Measurements from ENCODE around the gene HIVEP3.
A peak's percentile ranks its signal among the peaks of the same experiment; 100 is the strongest.

HIVEP3 gene

DNA sequence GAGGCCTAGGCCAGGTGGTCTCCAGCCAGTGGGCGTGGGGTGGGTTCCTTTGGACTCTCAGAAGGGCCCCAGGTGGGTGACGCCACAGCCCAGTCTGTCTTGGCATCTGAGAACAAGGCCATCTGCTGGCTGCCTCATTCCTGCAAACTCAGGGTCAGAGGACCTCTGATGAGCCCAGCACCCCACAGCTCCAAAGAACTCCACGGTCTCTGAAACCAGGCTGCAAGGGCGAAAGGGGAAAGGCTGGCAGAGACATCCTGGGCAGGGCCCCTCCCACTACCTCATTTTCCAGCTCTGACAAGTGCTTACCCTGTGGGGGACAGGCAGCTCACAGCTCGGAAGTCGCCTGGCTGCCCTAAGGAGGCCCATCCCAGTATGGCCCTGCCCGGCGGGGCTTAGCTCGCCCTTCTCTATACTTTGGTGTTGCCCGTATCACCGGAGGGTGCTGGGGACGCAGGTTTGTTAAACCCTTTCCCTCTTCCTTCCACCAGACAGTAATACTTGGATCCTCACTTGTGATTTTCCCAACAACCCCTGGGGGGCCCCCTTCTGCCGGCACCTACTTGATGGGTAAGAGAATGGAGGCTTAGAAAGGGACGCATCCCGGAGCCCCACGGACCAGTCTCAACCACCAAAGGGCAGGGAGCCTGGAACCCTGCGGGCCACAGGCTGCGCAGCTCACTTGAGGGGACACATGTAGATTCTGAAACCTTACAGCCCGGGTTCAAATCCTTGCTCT lies 423.3 kb downstream of the HIVEP3 start:
- peak; percentile 45 for DNase-seq (ENCODE audit: low spot score)

DNA sequence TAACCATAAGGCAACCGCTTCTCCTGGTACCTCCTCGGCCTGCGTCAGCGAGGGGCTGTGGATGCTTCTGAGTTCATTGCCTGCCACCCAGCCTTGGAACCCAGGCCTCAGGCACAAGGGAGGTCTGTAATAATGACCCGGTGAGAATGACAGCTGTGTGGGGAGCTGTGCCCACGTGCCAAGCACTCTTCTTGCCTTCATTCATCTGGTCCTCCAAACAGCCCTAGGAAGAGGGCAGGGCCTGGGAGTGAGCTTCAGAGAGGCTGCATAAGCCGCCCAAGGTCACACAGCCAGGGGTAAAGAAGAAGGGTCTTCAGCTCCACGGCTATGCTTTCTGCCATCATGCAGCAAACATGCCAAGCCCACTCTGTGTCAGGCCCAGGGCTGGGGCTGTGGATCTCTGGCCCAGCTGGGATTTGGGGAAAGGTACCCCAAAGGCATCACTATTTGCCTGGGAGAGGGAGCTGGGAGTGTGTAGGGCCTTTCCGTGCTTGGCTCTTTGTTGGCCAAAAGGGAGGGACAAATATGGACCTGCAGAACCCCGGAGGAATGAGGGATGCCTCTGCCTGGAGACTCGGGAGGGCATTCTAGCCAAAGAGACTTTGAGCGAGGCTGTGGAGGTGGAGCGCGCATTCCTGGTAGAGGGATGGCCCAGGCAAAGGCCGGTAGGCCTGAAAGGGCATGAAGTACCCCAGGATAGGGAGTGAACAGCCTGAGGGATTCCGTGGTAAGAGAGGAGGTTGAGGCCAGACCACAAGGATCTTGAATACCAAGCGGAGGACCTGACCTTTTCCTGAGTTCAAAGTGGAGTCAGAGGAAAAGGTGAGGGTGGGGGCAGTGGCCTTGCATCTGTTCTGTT lies 424.1 kb downstream of the HIVEP3 start:
- no peak for DNase-seq (ENCODE audit: low spot score)

DNA sequence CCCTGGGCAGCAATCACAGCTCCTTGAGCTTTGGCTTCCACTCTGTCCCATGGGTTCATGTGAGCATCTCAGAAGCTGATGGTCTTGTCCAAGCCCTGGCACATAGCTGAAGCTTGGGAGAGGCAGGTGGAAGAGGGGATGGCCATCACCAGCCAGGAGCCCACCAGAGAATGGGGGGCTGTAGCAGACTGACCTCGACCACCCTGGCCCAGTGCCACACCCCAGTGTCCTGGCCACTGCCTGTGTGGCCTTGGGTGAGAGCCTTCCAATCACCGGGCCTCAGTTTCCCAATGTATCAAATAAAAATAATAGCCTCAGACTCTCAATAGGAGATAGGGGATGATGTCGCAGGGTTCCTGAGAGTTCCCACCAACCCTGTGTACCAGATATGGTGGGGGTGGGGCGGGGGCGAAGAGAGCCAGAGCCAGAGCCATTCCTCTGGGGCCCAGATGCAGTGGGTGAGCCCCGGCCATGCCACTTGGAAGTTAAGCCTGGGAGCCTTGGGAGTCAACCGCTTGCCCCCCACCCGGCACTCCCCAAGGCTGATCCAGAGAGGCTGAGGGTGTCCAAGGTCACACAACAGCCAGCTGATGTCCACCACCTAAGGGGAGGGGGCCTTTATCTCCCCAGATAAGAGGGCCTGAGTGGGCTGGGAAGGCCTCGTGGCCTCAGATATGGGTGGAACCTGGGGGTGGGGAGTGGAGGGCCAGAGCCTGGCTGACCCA lies 424.9 kb downstream of the HIVEP3 start:
- DNase-seq (ENCODE audit: low spot score): no peak

DNA sequence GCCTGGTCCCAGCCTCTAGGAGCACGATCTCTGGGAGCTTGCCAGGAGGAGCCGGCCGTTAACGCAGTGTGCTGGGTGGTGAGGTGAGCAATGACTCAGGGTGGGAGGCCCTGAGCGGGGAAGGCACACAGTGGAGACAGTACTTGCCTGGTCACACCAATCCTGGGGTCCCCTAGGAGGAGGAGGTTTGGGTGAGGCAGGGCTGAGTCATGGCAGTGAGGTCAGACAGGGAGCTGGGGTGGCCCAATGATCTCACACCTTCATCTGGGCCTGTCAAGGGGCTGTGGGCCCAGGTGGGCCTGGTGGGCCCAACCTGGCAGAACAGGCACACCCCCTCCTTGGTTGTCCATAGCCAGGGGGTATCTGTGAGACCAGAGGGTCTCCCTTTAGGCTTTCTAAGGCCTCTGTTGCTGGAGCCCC lies 425.6 kb downstream of the HIVEP3 start:
- DNase-seq (ENCODE audit: low spot score): peak; percentile 98

DNA sequence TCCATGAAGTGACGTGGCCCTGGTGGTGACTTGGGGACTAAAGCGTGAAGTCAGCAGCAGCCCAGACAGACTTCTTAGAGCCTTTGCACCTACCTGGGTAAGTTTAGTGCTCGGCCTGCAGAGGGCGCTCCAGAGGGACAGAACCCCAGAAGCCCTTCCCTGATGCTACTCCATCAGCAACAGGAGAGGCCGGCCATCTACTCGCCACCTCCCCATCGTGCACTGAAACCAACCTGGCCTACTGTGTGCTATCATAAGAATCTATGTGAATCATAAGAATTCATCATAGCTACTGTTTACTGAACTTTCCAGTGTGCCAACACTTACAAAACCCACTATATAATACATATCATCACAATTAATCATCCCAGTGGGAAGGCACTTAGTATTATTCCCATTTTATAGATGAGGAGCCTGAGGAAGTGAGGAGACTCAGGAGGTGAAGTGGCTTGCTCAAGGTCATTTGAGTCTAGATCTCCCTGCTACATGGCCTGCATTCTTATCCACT lies 426.3 kb downstream of the HIVEP3 start:
- peak; percentile 47 for DNase-seq (ENCODE audit: low spot score)

DNA sequence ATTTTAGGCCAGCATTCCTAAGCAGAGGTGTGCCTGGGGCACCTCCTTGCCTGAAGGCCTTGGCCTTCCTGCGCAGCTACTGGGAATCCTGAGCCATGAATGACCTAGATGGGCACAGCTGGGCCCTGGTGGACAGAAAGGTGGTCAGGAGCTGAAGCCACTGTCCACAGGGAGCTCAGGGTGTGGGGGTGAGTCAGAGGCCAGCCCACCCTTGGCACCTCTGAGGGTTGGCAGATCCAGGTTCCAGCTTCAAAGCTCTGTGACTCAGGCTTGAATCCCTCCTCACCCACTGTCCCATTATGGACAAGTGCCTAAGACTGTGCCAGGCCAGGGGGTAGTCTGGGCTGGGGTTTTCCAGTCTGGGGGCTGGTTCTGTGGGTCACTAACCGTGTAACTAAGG lies 427.8 kb downstream of the HIVEP3 start:
- peak; percentile 79 for DNase-seq (ENCODE audit: low spot score)

DNA sequence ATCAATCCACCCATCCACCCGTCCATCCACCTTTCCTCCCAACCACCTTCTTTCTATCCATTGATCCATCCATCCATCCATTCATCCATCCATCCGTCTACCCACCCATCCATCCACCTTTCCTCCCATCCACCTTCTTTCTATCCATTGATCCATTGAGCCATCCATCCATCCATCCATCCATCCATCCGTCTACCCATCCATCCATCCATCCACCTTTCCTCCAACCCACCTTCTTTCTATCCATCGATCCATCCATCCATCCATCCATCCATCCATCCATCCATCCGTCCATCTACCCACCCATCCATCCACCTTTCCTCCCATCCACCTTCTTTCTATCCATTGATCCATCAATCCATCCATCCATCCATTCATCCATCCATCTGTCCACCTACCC lies 429.2 kb downstream of the HIVEP3 start:
- no peak for DNase-seq (ENCODE audit: low spot score)

DNA sequence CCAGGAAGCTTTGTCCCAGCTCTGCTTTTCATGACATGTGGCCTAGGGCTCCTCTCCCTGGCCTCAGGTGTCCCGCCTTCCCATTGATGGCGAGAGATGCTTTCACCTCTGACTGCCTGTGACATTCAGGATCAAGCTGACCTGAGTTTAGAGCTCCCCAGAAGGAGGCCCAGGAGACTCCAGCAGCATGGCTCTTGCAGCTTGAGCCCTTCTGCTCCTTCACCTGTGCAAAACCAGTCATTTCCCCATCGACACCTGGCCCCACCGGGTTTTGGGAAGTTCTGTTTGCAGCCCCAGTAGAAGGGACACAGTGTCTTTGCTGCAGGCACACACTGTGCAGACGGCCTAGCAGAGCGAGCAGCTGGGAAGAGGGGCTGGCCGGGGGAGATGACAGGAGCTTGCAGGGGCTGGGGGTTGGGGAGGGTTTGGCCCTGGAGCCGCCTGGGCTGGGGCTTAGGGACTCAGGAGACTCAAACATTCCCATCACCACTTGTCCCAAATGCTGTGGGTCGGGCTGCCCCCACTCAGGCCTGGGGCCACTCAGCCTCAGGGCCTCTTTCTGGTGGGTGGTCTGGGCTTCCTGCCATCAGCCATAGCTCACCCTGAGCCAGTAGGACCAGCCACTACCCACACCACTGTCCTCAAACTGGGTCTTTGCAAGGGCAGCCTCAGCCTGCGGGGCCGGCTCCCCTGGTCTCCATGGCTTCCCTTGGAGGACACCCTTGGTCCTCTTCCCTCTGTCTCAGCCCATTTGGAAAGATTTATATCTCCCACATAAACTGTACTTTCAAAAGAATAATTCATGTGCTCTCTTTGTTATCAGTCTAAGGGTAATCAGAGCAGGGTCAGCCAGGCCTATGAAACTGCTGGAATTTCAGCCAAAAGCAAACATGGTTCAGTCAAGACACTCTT lies 430.4 kb downstream of the HIVEP3 start:
- no peak for DNase-seq (ENCODE audit: low spot score)

DNA sequence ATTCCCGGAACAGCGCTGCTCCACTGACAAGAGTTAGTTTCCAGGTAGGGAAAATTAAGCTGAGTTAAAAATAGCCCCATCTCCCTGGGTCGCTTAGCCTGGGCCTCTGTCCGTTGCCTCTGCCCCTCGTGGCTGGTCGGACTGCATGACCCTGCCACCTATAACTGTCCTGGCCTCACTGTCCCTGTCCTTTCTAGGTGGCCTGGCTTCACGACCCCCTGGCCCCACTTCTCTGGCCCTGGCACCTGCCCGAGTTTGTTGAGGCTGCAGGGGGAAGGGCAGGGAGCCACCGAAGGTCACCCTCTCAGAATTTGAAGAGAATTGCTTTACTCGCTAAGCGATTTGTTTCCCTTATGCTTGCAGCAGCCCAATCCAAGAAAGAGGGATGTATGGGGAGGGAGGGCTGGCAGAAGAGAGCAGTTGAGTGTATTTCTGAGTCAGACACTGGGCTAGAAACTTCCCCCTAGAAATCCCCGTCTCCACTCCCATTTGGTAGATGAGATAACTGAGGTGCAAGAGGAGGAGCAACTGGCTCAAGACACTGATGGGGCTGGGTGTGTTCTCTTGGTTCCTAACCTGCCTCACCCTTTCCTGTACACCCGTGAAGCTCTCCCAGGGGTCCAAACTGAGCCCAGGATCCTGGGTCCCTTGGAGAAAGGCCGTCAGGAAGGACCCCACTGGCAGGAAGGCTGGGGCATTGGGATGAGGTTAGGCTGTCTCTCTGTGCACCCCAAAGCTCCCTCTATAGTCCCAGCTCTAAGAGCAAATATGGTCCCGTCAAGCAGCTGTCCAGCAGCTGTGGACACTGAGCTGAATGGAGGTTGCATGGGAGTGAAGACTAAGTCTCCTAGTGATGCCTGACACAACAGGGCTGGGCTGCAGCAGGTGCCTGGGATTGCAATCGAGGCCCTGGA lies 431.3 kb downstream of the HIVEP3 start:
- peak; percentile 79 for DNase-seq (ENCODE audit: low spot score)

DNA sequence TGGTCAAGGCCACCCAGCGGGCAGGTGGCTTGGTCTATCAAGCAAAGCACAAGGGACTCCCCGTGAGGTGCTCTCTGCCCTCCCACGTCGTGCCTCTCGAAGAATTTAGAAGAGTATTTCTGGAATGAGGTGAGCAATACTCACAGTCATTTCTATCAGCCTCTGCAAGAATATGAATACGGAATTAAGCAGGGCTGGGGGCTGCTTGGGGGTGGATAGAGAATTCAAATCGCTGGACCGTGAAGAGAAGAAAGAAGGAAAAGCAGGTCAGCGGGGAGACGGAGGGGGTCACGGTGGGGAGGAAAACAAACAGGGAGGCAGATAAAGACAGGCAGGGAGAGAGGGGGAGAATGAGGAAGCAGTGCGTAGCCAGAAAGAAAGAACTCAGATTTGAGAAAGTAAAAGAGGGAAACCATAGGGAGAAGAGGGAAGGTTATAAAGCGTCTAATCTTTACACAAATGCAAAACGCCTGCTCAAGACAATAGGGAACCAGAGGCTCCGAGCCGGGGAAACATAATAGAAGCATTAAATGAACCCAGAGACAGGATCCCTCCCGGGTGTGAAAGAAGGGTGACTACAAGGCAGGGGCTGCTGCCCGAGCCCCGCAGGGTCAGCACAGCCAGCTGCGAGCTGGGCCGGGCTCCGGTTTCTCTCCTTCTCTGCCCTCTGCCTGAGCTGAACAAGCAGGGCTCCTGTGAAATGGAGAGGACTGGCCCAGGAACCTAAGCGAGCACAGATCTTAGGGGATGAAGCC lies 432.2 kb downstream of the HIVEP3 start:
- peak; percentile 99 for DNase-seq (ENCODE audit: low spot score)

DNA sequence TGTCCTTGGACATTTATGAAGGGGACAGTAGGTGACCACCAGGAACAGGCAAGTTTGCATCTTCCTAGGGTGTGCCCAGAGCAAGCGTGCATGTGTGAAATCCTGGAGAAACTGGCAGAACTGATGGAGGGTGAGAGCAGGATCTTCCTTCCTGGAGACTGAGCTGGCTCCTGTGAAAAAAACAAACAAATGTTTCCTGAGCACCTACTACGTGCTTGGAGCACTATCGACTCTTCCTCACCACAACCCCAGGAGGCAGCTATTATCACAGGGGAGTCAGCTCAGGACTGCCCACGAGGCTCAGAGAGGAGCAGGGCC lies 432.7 kb downstream of the HIVEP3 start:
- DNase-seq (ENCODE audit: low spot score): no peak

DNA sequence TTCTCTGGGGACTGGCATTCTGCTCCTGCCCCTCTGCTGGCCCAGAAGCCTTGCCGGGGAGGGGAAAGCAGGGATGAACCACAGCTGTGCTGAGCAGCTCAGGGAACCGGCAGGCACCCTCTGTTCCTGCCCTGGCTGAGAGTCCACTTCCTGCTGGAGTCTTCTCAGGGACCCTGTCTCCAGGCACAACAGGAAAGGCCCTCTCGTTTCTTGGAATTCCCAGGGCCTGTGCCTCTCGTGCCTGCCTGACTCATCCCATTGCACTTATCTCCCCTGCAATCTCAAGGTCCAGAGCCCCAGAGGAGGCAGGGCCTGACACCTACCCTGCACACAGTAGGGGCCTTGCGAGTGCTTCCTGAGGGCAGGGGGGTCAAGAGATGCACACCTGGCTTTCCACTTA lies 433.1 kb downstream of the HIVEP3 start:
- peak; percentile 94 for DNase-seq (ENCODE audit: low spot score)

DNA sequence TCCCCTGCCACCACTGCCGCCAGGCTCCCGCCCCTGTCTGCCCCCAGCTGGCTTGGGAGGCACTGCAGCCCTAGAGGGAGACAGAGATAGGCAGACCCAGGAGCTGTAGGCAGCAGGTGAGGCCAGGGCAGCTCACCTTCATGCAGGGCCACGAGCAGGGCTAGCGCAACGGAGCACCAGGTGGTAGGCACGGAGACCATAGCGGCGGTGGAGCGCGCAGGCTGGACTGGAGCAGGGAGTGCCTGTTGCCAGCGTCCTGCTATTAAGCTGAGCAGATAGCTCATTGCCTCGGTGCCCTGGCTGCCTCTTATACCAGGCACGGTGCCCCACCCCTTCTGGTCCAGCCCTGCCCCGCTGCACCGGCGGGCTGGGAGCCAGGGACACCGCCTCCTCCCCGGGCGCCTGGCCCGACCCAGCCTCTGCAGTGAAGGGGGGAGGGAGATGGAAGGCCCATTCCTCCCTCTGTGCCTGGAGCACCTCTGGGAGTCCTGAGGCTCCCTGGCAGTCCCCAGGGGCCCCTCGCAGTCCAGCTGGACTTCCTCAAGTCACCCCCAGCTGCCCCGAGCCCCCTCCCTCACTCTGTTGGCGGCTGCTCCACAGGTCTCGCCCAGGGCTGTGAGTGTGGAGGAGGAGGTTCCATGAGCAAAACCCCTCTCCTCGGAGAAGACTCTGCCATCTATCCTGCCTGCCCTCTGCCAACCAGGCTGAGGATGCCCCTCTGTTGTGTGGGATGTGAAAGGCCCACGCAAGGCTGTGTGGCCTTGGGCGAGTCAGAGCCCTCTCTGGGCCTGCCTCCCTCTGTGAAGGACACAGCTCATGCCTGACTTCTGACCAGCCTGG lies 434.1 kb downstream of the HIVEP3 start, which contains the start of gene EDN2:
EDN2 (minus strand) TSS at position 282 of the 840 bp plus-strand sequence; CDS start at position 200, 82 bp downstream.
- DNase-seq (ENCODE audit: low spot score): peak; percentile 86

DNA sequence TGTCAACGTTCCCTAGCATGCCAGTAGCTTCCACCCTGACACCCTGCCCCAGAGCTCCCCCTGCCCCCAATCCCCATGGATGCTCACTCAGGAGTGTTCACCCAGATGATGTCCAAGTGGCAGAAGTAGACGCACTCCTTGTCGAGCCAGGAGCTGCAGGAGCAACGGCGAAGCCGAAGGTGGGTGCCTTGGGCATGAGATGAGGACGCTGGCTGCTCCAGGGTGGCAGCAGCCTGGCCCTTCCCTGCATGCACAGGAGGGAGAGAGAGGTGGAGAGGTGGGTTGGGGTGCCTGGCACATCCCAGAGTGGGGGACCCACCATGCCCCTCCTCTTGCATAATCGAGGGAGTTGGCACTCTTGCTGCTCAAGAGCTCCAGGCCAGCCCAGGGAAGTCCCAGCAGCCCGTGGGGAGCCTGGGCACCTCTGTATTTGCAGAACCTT lies 434.7 kb downstream of the HIVEP3 start:
- DNase-seq (ENCODE audit: low spot score): no peak

DNA sequence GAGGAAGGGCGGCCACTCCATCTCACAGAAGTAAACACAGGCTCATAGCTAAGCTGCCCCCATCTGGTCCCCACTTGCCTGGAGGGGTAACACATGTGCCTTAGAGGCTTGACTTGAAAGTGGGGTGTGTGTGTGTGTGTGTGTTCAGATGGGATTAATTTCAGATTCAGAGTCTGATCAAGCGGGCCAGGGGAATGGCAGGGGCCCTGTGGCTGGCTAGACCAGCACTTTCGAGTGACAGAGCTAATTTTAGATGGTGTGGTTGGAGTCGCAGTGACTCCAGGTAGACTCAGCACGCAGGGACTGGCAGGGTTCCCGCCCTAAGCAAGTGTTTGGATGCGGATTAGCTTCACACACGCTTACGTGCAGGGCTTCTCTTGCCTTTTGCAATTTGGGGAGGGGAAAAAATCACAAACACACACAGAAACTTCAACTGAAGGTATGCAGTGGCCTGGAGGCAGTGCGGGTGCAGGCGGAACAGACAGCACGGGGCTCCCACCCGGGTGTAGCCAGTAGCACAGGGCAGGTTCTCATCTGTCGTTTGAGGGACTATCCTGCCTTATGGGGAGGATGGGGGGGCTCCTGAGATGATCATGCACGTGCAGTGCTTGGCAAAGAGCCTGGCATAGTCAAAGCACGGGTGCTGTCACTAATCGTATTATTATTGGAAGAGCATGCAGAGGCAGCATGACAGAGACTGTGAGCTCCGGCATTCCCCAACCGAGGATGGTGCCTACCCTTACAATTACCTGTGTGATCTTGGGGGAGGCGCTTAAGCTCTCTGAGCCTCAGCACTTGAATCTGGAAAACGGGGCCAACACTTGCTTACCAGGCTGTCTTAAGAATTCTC lies 435.5 kb downstream of the HIVEP3 start:
- no peak for DNase-seq (ENCODE audit: low spot score)

DNA sequence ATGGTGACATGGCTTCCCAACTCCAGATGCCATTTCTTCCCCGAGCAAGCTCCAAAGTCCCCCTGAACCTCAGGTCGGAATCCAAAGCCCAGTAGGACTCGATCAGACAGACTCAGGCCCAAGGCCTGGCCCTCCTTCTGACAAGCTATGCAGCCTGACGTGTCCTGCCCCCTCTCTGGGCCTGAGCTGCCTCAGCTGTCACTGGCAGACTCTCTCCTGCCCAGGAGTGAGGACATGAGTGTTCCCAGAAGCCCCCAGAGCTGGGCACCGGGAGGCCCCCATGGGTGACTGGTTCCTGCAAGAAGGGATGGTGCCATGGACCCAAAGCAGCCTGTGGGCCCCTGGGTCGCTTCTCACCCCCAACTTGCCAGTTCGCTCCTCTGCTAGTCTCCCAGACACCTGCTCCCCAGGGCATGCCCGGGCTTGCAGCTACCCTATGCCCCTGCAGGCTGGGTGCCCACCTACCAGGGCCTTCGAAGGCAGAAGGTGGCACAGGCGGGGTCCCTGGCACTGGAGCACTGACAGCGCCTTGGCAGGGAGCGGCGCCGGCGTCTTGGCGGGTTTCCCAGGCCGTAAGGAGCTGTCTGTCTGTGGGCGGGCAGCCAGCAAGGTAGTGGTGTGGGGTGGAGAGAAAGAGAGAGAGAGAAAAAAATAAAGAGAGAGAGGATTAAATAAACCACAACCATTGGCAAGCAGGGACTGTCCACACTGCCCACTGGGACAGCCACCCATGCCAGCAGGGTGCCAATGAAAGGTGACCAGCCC lies 436.5 kb downstream of the HIVEP3 start:
- DNase-seq (ENCODE audit: low spot score): peak; percentile 76

Data from kidney tubule cell (primary cell).